Osteocyte (in vitro differentiated cells): ENCODE results near the gene BCL7B. TPM values are rescaled to one million over a fixed set of nuclear protein-coding genes. Genes with fewer than 3 reads are reported as not detected.
"Not testable (repeated sequence)": the region's sequence is repeated elsewhere in the genome, so short reads cannot be mapped to it uniquely, and the experiment has no call there.

Experiments
- DNase-seq: peaks from one replicate; pipeline ENCODE4 v3.0.0; 2021; ENCODE audit warnings: mixed read lengths; ENCODE audit not compliant: unreplicated experiment; ENCODE audit errors: extremely low spot score
- H3K27ac Mint-ChIP-seq: one replicate; pipeline ENCODE4 v1.8.0; 2021; ENCODE audit warnings: mild to moderate bottlenecking, mixed read lengths; ENCODE audit not compliant: unreplicated experiment
- H3K27me3 Mint-ChIP-seq: one replicate; pipeline ENCODE4 v1.8.0; 2021; ENCODE audit warnings: mixed read lengths; ENCODE audit not compliant: unreplicated experiment
- H3K36me3 Mint-ChIP-seq: one replicate; pipeline ENCODE4 v1.8.0; 2021; ENCODE audit warnings: mixed read lengths; ENCODE audit not compliant: unreplicated experiment
- H3K4me1 Mint-ChIP-seq: one replicate; pipeline ENCODE4 v1.8.0; 2021; ENCODE audit warnings: mixed read lengths; ENCODE audit not compliant: unreplicated experiment
- H3K4me3 Mint-ChIP-seq: one replicate; pipeline ENCODE4 v1.8.0; 2021; ENCODE audit warnings: mild to moderate bottlenecking, moderate library complexity, mixed read lengths; ENCODE audit not compliant: unreplicated experiment
- H3K9me3 Mint-ChIP-seq: one replicate; pipeline ENCODE4 v1.8.0; 2021; ENCODE audit warnings: mixed read lengths; ENCODE audit not compliant: unreplicated experiment
- CTCF ChIP-seq: fragments of 200-600 bp; sonication (generic); IDR thresholded peaks from 2 replicates; pipeline ENCODE4 v1.5.0; 2021; ENCODE audit warnings: antibody characterized with exemption, mild to moderate bottlenecking, moderate library complexity
- total RNA-seq: library from RNA; stranded (reverse); gene quantifications from 2 replicates; pipeline ENCODE4 v1.2.1, GENCODE V29; 2021

Gene BCL7B
- total RNA-seq, 1 donor from 2014 or later: 41.8 TPM

GRCh38 chr7:73532224-73532623 is 25.3 kb downstream of the BCL7B start:
- Mint-ChIP-seq H3K4me1 (peaks cover 4% of the 10 kb centered on the region), H3K36me3 (peaks cover 16% of the 10 kb centered on the region), H3K4me3 (no peak overlapping the region), H3K27ac (no peak overlapping the region), H3K27me3 (no peaks in the 10 kb centered on the region), H3K9me3 (no peaks in the 10 kb centered on the region)
- no peak for DNase-seq
- TF ChIP-seq CTCF: no peak

- Mint-ChIP-seq H3K27me3 (no peaks in the 10 kb centered on the region), H3K4me1 (peaks cover 9% of the 10 kb centered on the region), H3K36me3 (peaks cover 6% of the 10 kb centered on the region), H3K27ac (no peak overlapping the region), H3K4me3 (no peak overlapping the region), H3K9me3 (no peaks in the 10 kb centered on the region)
- DNase-seq: no peak
- no peak for TF ChIP-seq CTCF
These were observed 26.7 kb downstream of the BCL7B start for GRCh38 chr7:73530800-73531199.

GRCh38 chr7:73526896-73527821 is 30.3 kb downstream of the BCL7B start:
- no peaks in the 10 kb centered on the region for H3K27me3 Mint-ChIP-seq
- H3K9me3 Mint-ChIP-seq: no peaks in the 10 kb centered on the region
- no peak for DNase-seq
- H3K36me3 Mint-ChIP-seq: peaks cover 1% of the 10 kb centered on the region
- no peak overlapping the region for H3K4me3 Mint-ChIP-seq
- H3K4me1 Mint-ChIP-seq: peaks cover 17% of the 10 kb centered on the region
- TF ChIP-seq CTCF: no peak
- H3K27ac Mint-ChIP-seq: peak overlapping the region; percentile 23

- H3K9me3 Mint-ChIP-seq, H3K4me3 Mint-ChIP-seq, H3K36me3 Mint-ChIP-seq, H3K27ac Mint-ChIP-seq, H3K27me3 Mint-ChIP-seq, DNase-seq: not testable (repeated sequence)
- H3K4me1 Mint-ChIP-seq: peaks cover 17% of the 10 kb centered on the region
These were observed 31.4 kb downstream of the BCL7B start for GRCh38 chr7:73526158-73526494.

GRCh38 chr7:73522105-73522872 is 35.2 kb downstream of the BCL7B start, which contains the start of gene BAZ1B:
BAZ1B (minus strand) TSS chr7:73522293; CDS start chr7:73521933, 360 bp downstream.
- Mint-ChIP-seq H3K27ac (peak within 1 kb of the TSS; percentile 96), H3K4me1 (peaks cover 49% of the 10 kb centered on the region), H3K27me3 (no peaks in the 10 kb centered on the region), H3K36me3 (peaks cover 8% of the 10 kb centered on the region), H3K4me3 (peak within 1 kb of the TSS; percentile 92), H3K9me3 (no peaks in the 10 kb centered on the region)
- TF ChIP-seq CTCF: peak; percentile 37
- peak; percentile 98 for DNase-seq
